ENCODE measurements around the gene PTTG1IP2.
"Not testable (repeated sequence)": the region's sequence is repeated elsewhere in the genome, so short reads cannot be mapped to it uniquely, and the experiment has no call there.

Gene PTTG1IP2

GRCh38 chr7:90469554-90469953 is at the start of gene PTTG1IP2:
TSS of gene PTTG1IP2 (plus strand) at chr7:90469639. CDS start at chr7:90469787, 148 bp downstream.
- DNase-seq (ENCODE audit: low read depth in 4 of 4, low spot score in 1 of 4) = no peak

GRCh38 chr7:90421651-90422050 is 47.8 kb upstream of the PTTG1IP2 start:
- DNase-seq (ENCODE audit: low read depth in 4 of 4, low spot score in 1 of 4) = no peak

GRCh38 chr7:90424720-90425119 is 44.7 kb upstream of the PTTG1IP2 start:
- no peak for DNase-seq (ENCODE audit: low read depth in 4 of 4, low spot score in 1 of 4)

DNA sequence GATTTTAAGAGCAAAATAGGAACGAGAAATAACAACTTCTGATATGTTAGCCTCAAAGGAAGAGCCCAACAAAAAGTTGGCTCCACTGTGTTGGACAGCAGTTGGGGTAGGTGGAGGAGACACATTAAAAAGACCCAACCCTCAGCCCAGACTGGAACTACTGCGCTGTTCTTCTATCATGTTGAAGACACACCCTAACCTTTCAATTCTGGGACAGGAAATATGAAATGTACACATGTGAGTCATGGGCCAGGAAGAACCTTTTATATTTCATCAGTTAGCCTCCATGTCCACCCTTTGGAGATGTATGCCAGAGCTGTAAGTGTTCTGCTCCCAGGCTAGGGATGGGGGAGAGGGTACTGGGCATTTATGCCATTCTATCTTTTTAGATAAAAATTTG is 44.1 kb upstream of the PTTG1IP2 start:
- no peak for DNase-seq (ENCODE audit: low read depth in 4 of 4, low spot score in 1 of 4)

DNA sequence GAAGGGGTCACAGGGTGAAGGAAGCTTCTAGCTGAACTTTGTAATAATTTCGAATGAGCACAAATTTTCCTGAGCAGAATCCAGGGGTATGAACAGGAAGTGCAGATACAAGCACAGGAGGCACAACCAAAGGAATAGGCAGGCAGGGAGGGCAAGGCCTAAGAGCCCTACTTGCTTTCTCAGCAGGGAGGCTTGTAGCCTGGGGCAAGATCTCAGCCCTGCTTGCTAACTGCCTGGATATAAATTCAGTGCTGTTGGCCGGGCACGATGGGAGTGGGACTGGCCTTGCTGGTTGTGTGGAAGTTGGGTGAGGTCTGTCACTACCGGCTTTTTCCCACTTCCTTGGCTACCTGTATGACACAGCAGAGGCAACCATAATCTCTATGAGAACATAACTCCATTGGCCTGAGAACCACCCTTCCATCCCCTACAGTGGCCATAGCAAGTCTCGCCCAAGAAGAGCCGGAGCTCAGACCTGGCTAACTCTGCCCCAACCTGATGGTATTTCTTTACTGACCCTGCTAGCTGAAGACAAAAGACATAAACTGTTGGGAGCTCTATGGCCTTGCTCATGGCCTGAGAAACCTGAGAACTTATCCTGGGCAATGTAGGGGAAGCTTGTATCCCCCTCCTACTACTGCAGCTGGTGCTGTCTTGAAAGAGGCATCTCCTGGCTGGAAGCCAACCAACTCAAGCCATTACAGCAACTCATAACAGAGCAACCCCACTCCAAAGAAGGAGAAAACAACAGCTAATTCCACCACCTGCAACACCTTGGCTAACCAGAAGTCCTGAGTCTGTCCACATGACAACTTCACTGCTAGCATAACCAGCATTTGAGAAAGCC is 38.6 kb upstream of the PTTG1IP2 start:
- no peak for DNase-seq (ENCODE audit: low read depth in 4 of 4, low spot score in 1 of 4)

DNA sequence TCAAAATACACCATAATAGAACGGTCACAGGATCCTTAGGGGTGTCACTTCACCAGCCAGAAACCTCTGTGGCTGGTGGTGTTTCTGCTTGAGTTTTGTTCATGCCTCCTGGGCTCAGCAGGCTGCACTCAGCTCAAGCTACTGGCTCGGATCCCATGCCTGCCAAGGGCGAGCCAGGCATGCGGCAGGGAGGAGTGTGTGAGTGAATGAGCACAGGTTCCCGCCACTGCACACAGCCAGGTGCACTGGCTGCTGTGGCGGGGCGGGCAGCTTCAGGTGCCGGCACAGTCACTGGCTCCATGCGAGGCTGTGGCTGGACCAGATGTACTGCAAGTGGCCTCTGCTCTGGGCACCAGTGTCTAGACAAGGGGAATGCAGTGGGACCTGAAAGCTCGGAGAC is 36.7 kb upstream of the PTTG1IP2 start:
- no peak for DNase-seq (ENCODE audit: low read depth in 4 of 4, low spot score in 1 of 4)

DNA sequence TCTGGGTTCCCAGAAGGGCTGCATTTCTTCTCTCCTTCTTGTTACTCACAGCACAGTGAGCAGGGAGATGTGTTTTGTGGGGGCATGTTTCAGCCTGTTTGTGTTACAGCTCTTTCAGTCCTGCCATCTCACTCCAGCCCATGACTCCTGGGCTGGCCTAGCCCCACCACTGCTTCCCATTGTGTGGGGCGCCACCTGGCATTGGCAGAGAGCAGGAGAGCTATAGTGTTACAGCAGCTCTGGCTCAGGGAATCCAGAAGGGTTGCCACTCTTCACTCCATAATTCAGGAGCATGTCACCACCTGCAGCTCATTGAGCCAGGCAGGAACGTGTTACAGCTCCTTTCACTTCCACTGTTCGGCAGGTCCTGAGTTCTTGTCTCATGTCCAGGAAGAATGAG is 36.2 kb upstream of the PTTG1IP2 start:
- no peak for DNase-seq (ENCODE audit: low read depth in 4 of 4, low spot score in 1 of 4)

DNA sequence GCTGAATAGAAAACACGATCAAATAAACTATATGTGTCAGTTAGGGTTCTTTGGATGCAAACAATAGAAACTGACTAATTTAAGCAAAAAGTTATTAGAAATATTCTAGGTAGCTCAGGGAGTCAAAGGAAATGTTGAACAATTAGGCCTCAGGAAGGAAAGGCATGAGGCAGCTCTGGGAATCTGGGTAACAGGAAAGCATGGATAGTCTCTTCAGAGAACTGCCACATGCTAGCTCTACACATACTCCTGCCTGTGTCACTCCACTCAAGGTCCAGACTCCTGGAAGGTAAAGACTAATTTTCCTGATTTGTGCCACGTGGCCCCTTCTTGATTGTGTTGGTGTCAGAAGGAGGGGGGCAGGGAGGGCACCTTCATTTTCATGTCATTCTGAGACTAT is 23.8 kb upstream of the PTTG1IP2 start:
- DNase-seq (ENCODE audit: low read depth in 4 of 4, low spot score in 1 of 4) = no peak

- no peak for DNase-seq (ENCODE audit: low read depth in 4 of 4, low spot score in 1 of 4)
Measured at GRCh38 chr7:90446137-90446899, 23.1 kb upstream of the PTTG1IP2 start.

DNA sequence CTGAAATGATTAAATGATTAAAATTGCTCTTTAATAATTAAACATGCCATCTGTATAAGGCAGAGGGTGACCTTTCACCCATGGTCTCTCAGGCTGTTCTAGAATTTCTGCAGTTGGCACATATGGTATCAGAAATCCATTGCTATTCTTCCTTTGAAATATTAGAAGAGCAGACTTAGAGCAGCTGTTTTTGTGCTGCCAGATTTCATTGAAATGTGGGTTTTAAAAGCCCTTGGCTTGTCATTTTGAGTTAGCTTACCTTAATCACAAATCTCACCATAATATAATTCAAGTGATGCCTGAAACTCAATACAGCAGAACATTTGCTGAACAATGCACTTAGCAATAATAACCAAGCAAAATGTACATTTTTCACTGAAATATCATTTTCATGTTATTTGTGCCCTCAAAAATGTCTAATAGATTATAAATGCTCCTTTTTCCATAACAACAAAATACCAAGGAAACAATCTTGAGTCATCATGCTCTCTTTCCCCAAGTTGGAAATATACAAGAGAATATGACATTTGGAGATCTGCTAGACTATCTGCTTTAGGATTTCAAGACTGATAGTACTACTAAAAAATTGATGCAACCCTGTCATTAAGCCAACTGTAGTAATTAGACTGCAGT is 16.1 kb upstream of the PTTG1IP2 start:
- no peak for DNase-seq (ENCODE audit: low read depth in 4 of 4, low spot score in 1 of 4)

DNA sequence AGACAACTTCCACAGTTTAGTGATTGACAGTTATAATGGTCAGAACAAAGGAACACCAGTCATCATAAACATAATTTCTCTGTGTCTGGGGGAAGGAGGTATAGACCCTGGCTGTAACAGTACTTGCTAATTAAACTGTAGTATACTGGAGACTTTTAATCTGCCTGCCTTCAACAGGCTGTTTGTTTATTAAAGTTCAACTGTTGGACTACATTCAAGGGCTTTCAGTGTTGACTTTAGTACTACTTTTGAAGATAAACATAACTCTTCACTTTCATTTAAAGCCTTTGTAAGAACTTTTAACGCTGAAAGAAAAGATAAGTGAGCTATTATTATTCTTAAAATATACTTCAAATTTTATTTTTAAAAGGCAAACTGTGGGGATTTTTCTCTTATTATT is 15.5 kb upstream of the PTTG1IP2 start:
- no peak for DNase-seq (ENCODE audit: low read depth in 4 of 4, low spot score in 1 of 4)

- DNase-seq (ENCODE audit: low read depth in 4 of 4, low spot score in 1 of 4) = no peak
Measured at GRCh38 chr7:90455163-90456030, 14.0 kb upstream of the PTTG1IP2 start.

GRCh38 chr7:90458104-90458503 is 11.3 kb upstream of the PTTG1IP2 start:
- DNase-seq (ENCODE audit: low read depth in 4 of 4, low spot score in 1 of 4) = no peak

GRCh38 chr7:90459888-90460287 is 9.6 kb upstream of the PTTG1IP2 start:
- no peak for DNase-seq (ENCODE audit: low read depth in 4 of 4, low spot score in 1 of 4)

GRCh38 chr7:90461219-90461618 is 8.2 kb upstream of the PTTG1IP2 start:
- DNase-seq (ENCODE audit: low read depth in 4 of 4, low spot score in 1 of 4) = no peak

DNA sequence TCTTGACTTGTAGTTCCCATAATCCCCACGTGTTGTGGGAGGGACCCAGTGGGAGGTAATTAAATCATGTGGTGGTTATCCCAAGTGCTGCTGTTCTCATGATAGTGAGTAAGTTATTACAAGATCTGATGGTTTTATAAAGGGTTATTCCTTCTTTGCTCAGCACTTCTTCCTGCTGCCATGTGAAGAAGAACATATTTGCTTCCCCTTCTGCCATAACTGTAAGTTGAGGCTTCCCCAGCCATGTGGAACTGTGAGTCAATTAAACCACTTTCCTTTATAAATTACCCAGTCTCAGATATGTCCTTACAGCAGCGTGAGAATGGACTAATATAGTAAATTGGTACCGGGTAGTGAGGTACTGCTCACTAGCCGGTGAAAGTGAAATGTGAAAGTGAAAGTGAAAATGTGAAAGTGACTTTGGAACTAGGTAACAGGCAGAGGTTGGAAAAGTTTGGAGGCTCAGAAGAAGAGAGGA is 6.2 kb upstream of the PTTG1IP2 start:
- not testable (repeated sequence) for DNase-seq (ENCODE audit: low read depth in 4 of 4, low spot score in 1 of 4)

DNA sequence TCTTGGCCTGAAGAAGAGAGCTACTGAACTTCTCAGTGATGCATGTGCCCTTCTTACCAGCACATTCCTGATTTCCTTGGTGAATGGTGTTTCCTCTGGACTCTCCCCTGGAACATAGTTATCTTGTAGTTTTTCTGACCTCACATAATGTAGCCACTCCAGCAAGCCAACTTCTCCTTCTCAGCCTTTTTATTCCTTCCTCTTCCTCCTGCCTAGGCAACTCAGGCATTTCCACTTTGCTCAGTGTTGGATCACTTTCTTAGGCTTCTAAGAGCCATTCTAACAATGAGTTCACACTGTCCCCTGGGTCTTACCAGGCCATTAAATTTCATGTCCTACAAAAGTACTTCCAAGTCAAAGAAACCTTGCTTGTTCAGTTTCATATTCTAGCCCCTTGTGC is 3.6 kb upstream of the PTTG1IP2 start:
- no peak for DNase-seq (ENCODE audit: low read depth in 4 of 4, low spot score in 1 of 4)

DNA sequence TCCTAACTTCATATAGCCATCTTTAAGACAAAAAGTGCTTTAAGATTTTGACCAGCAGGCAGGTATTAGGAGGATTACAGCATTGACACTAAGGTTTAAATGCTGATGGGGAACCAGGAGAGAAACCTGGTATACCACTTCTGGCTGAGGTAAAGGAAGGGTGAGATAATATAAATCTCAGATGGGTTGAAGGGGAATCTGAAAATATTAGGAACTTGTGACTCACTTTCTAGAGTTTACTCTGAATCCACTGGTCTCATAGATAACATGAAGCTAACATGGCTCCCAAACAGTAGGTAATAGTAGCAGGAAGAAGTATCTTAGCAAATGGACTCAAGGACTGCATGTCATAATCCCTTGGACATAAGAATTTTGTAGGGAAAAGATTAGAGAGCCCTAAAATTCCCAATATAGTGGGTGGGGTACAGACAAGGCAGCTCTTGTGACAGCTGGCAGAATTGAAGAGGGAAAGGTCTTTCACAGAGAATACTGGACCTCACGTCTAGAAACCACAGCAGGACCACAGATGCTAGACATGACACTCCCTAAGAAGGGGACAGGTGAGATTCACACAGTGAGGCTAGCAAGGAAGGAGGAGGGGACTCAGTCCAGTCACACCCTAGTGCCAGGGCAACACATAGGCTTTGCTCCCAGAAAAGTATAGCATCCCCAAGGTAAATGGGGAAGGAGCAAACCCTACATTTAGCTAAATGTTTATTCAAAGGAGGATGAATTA is 3.5 kb downstream of the PTTG1IP2 start:
- DNase-seq (ENCODE audit: low read depth in 4 of 4, low spot score in 1 of 4) = no peak

DNA sequence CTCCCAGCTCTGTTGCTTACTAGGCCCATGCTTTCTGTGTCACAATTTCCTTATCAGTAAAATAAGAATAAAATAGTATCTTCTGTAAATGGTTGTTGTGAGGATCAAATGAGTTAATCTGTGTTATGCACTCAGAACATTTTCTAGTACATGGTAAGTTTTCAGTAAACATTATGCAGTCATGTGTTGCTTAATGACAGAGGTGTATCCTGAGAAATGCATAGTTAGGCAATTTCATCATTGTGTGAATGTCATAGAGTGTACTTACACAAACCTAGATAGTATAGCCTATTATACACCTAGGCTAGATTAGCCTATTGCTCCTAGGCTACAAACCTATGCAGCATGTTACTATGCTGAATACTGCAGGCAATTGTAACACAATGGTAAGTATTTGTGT is 4.4 kb downstream of the PTTG1IP2 start:
- DNase-seq (ENCODE audit: low read depth in 4 of 4, low spot score in 1 of 4) = no peak

Data from stimulated activated CD4-positive, alpha-beta T cell treated with anti-CD3 and anti-CD28 coated beads, Interleukin-1b, Interleukin-23, amount 100 ng/mL, for 24 hours (primary cell).